ENCODE measurements around the gene CORO7.

CORO7 gene

DNA sequence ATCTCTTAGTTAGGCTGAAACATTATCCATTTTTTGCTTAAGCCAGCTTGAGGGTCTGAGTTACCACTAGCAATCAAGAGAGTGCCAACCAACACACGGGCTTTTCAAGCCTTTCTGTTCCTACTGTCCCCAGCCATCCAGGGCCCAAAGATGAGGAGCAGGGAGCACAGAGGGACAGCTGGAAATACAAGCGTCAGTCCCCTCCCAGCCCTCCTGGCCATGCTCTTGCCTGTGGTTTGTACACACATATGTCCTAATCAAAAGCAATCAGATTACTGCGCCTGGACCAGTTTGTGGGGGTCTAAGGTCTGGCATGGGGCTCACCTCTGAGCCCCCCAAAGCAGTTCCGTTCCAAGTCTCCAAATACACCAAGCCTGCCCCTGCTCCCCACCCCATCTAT is 3.5 kb downstream of the CORO7 start:
- Mint-ChIP-seq H3K9me3 (no peaks in the 10 kb centered on the region), H3K27me3 (ENCODE audit: low read depth) (no peaks in the 10 kb centered on the region), H3K4me1 (ENCODE audit: low read depth) (peaks cover 45% of the 10 kb centered on the region), H3K36me3 (ENCODE audit: low read depth) (peaks cover 24% of the 10 kb centered on the region), H3K27ac (no peak overlapping the region), H3K4me3 (no peak overlapping the region)

DNA sequence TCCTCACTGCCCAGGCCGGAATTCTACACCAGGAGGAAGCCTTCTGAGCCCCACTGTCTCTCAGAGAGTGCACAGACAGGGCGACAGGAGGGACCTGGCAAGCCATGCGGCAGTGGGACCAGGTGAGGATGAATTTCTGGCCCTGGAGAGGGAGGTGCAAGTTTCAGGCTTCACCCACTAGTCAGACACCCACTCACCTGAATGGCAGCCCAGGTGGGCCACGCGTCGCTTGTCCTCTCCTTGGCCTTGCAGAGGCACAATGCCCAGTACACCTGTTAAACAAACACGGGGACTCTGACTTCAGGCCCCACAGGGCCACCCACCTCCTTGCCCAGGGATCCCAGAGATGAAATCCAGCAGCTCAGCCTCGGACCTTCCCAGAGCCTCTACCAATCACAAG is 4.2 kb downstream of the CORO7 start:
- no peak overlapping the region for H3K27ac Mint-ChIP-seq
- no peaks in the 10 kb centered on the region for H3K27me3 Mint-ChIP-seq (ENCODE audit: low read depth)
- peaks cover 24% of the 10 kb centered on the region for H3K36me3 Mint-ChIP-seq (ENCODE audit: low read depth)
- no peaks in the 10 kb centered on the region for H3K9me3 Mint-ChIP-seq
- H3K4me3 Mint-ChIP-seq, result peak overlapping the region; percentile 28
- H3K4me1 Mint-ChIP-seq (ENCODE audit: low read depth), result peaks cover 44% of the 10 kb centered on the region

DNA sequence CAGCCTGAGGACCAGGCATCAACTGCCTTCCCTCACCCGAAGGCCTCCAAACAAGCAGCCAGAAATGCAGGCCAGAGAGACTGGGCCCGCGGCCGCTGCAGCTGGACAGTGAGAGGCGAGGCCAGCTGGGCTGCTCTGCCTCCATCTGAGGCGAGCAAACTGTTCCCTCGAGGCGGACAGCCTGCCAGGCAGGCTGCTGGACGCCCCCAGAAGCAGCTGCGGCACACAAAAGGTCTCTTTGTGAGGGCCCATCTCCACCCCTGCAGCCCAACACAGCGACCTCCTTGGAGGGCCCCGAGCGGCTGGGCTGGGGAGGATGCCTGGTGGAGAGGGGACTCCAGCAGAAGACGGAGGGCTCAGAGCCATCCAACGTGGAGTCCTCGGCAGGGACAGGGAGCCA is 4.7 kb downstream of the CORO7 start:
- peaks cover 24% of the 10 kb centered on the region for H3K36me3 Mint-ChIP-seq (ENCODE audit: low read depth)
- H3K4me3 Mint-ChIP-seq, result no peak overlapping the region
- H3K4me1 Mint-ChIP-seq (ENCODE audit: low read depth), result peaks cover 41% of the 10 kb centered on the region
- no peaks in the 10 kb centered on the region for H3K27me3 Mint-ChIP-seq (ENCODE audit: low read depth)
- H3K9me3 Mint-ChIP-seq, result no peaks in the 10 kb centered on the region
- no peak overlapping the region for H3K27ac Mint-ChIP-seq

DNA sequence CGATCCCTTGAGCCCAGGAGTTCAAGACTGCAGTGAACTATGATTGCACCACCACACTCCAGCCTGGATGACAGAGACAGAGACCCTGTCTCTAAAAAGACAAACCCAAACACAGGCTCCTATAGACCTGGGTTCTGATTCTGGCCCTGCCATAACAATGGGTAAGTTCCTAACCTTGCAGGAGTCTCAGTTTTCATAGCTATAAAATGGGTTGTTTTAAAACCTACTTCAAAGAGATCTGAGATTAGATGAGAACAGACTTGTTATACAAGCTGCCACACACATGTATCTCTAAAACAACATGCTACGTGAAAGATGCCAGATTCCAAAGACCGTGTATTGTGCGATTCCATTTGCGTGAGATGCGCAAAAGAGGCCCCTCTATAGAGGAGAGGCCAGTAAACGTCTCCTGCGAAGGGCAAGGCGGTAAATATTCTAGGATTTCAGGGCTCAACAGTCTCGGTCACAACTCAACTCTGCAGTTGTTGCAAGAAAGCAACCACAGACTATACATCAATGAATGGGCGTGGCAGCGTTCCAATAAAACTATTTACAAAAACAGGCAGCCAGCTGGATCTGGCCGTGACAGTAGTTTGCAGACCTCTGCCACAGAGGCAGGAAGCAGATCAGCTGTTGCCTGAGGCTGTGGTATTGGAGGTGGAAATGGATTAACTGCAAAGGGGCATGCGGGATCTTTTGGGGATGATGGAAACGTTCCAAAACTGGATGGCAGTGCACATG is 5.9 kb downstream of the CORO7 start:
- Mint-ChIP-seq H3K27ac (no peak overlapping the region), H3K36me3 (ENCODE audit: low read depth) (peaks cover 26% of the 10 kb centered on the region), H3K27me3 (ENCODE audit: low read depth) (no peaks in the 10 kb centered on the region), H3K9me3 (no peaks in the 10 kb centered on the region), H3K4me1 (ENCODE audit: low read depth) (peaks cover 40% of the 10 kb centered on the region), H3K4me3 (no peak overlapping the region)

DNA sequence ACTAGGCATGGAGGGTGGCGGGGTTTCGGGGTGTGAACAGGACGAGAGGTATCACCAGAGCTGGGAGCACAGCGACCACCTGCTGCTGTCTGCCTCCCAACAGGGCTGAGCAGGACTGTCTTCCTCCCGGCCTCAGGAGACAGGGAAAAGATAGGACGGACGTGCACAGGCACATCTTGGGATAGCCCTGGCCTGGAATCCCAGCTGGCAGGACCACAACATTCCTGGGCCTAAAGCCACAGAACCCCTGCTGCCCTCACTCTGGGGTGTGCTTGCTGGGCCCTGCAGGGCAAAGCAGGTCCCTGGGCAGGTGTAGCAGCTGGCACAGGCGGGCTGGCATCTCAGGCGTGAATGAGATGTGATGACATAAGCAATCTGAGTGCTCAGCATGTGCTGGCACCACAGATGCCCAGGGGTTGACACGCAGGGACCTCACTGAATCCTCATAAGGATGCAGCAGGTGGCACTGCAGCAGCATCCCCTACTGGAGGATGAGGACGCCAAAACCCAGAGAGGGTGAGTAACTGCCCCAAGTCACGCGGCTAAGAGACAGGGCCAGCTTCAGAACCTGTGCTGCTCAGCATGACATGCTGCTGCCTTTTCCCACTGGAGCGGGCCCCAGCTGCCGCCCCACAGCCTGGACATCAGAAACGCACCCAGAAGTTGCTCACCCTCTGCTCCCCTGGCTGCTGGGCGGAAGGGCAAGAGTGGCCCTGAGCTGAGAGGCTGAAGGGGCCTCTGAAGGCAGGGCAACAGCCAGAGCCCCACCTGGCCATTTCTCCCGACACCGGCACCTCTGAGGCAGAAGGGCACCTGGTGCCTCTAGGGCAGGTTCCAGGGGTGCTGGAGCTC is 7.1 kb downstream of the CORO7 start:
- H3K4me3 Mint-ChIP-seq, result no peak overlapping the region
- peaks cover 26% of the 10 kb centered on the region for H3K36me3 Mint-ChIP-seq (ENCODE audit: low read depth)
- H3K27me3 Mint-ChIP-seq (ENCODE audit: low read depth), result no peaks in the 10 kb centered on the region
- no peaks in the 10 kb centered on the region for H3K9me3 Mint-ChIP-seq
- H3K27ac Mint-ChIP-seq, result no peak overlapping the region
- peaks cover 34% of the 10 kb centered on the region for H3K4me1 Mint-ChIP-seq (ENCODE audit: low read depth)

DNA sequence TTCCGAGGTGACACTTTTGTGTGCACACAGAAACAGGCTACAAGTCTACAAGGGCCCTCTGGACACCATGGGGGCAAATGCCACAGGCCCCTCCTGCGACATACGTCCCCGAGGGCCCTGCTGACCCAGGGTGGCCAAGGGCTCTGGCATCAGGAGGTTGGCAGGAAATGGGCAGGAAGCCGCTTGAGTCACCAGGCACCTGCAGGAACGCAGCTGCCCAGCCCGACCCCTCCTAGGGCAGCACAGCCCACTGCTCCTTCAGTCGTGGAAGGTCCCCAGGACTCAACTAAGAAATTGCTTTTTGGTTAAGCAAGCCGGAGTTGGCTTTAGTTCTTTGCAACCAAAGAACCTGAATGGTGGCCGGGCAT is 8.1 kb downstream of the CORO7 start:
- H3K27me3 Mint-ChIP-seq (ENCODE audit: low read depth), result no peaks in the 10 kb centered on the region
- no peak overlapping the region for H3K27ac Mint-ChIP-seq
- H3K4me3 Mint-ChIP-seq, result no peak overlapping the region
- H3K36me3 Mint-ChIP-seq (ENCODE audit: low read depth), result peaks cover 27% of the 10 kb centered on the region
- H3K9me3 Mint-ChIP-seq, result no peaks in the 10 kb centered on the region
- H3K4me1 Mint-ChIP-seq (ENCODE audit: low read depth), result peaks cover 28% of the 10 kb centered on the region

DNA sequence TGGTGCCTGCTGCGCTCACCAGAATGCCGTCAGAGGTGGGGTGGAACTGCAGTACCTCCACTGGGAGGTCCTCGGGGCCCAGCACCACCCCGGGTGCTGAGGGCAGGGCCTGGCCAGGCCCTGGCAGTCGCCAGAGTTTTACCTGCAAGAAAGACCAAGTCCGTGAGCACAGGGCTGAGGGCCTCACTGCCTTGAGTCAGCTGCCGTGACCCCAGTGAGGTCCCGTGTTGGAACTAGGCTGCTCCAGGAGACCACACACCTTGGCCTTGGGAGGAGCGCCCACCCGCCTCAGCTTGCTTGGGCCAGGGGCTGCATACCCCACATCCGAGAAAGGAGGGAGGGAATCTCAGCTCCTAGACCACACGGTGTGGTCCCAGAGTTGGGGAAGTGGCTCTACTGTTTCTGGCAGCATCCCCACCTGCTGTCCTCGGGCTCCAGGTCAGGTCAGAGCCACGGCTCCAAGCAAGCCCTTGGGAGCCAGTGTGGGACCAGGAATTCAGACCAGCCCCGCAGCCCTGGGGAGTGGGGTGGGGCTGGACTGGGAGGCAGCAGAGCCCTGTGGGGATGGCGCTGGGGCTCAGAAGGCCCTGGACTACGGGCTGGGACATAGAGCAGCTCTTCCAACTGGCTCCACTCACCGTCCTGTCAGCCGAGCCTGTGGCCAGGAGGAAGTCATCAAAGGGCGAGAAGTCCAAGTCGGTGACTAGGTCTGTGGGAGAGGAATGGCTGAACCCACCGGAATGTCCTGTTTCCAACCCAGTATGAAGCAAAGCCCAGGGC is 8.7 kb downstream of the CORO7 start:
- Mint-ChIP-seq H3K4me1 (ENCODE audit: low read depth) (peaks cover 22% of the 10 kb centered on the region), H3K9me3 (no peaks in the 10 kb centered on the region), H3K27ac (no peak overlapping the region), H3K4me3 (no peak overlapping the region), H3K36me3 (ENCODE audit: low read depth) (peaks cover 28% of the 10 kb centered on the region), H3K27me3 (ENCODE audit: low read depth) (no peaks in the 10 kb centered on the region)

DNA sequence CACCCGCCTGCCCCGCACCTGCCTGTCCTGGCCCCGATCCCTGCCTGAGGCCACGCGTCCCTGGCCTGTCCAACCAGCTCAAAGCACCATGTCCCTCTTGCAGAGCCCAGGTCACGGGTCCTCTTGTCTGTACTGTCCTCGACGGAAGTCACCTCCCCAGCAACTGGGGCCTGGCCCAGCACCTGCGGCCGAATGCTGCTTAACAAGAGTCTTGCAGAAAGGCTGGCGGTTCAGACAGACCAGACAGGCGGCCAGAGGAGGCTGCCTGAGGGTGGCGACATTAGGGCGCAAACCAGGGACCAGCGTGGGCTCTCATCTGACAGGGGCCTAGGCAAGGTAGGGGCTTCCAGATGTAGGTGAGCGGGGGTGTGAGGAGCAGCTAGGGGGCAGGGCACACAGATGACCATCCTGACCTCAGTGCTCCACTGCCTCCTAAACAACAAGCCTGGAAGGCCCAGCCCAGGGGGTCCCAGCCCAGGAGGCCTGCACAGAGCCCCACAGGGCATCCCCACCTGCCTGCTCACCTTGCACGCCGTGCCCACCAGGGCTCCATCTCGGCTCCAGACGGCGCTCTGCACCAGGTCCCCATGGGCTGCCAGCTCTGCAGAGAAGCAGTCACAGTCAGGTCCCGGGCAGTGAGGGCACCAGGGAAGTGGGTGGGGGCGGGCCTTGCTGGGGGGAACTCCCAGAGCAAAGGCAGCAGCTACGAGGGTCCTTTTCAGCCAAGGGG is 11.3 kb downstream of the CORO7 start:
- Mint-ChIP-seq H3K36me3 (ENCODE audit: low read depth) (peaks cover 21% of the 10 kb centered on the region), H3K27ac (no peak overlapping the region), H3K9me3 (no peaks in the 10 kb centered on the region), H3K4me3 (no peak overlapping the region), H3K4me1 (ENCODE audit: low read depth) (peaks cover 10% of the 10 kb centered on the region), H3K27me3 (ENCODE audit: low read depth) (no peaks in the 10 kb centered on the region)

DNA sequence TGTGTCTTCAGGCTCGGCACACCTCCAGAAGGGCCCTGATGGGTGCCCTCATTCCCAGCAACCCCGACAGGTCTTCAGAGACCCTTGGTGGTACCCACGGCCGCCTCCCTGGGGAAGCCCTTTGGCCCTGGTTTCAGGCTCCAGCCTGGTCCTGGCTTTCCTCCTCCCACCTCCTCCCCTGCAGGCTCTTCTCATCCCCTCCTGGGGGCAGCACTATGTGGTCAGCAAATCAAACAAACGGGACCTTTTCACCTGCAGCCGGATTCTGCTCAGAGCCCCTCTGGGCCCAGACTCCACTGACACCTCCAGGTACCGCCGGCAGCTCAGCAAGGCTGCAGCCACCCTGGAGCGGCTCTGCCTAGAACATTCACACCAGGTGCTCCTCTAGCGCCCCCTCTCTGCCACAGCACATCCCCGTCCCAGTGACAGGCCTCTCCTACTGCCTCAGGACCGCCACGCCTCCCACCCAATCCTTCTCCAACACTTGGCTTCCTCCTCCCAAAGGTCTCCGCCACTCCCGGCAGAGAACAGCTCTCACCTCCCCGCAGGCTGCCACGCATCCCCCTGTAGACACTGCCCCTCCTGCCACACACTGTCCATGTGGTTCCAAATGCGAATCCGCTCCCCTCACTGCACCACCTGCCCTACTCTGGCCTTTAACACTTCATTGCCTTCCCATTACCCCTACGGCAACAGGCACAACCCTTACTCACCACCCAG is 12.0 kb downstream of the CORO7 start:
- H3K4me1 Mint-ChIP-seq (ENCODE audit: low read depth), result peaks cover 12% of the 10 kb centered on the region
- H3K4me3 Mint-ChIP-seq, result no peak overlapping the region
- no peaks in the 10 kb centered on the region for H3K27me3 Mint-ChIP-seq (ENCODE audit: low read depth)
- no peaks in the 10 kb centered on the region for H3K9me3 Mint-ChIP-seq
- peaks cover 26% of the 10 kb centered on the region for H3K36me3 Mint-ChIP-seq (ENCODE audit: low read depth)
- H3K27ac Mint-ChIP-seq, result no peak overlapping the region

DNA sequence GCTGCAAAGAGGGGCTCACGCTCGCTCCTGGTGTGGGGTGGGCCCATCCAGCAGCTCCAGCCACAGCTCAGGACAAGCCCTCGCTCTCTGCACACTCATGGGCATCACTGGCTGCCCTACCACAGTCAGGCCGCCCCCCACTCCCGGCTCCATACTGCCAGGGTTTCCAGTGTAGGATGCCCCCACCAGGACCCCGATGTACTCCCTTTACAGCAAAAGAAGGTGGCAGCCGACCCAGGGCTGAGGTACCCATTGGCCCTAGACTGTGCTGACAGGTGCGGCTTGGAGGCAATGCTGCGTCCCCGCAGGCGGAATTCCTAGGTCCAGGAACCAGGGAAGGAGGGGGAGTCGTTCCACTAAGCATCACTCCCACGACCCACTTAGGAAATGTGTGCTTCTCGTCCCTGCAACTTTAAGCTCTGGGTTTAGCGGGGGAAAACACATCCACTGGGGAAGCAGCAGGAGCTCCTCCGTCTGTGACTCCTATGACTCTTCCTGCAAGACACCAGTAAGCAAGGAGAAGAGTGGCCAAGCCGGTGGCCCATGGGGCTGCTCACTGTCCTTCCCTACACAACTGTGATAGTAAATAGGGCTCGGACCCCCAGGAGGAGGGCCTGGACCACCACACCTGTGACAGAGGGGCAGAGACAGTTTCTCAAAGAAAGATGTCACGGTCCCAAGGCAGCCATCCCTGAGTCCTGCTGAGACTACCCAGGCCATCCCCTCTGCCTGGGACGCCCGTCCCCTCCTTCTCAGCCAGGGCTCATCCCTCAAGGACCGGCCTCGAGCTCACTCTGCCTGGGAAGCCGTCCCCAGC is 13.1 kb downstream of the CORO7 start:
- H3K4me3 Mint-ChIP-seq, result no peak overlapping the region
- H3K27me3 Mint-ChIP-seq (ENCODE audit: low read depth), result no peaks in the 10 kb centered on the region
- peaks cover 12% of the 10 kb centered on the region for H3K4me1 Mint-ChIP-seq (ENCODE audit: low read depth)
- H3K27ac Mint-ChIP-seq, result no peak overlapping the region
- peaks cover 30% of the 10 kb centered on the region for H3K36me3 Mint-ChIP-seq (ENCODE audit: low read depth)
- H3K9me3 Mint-ChIP-seq, result no peaks in the 10 kb centered on the region

DNA sequence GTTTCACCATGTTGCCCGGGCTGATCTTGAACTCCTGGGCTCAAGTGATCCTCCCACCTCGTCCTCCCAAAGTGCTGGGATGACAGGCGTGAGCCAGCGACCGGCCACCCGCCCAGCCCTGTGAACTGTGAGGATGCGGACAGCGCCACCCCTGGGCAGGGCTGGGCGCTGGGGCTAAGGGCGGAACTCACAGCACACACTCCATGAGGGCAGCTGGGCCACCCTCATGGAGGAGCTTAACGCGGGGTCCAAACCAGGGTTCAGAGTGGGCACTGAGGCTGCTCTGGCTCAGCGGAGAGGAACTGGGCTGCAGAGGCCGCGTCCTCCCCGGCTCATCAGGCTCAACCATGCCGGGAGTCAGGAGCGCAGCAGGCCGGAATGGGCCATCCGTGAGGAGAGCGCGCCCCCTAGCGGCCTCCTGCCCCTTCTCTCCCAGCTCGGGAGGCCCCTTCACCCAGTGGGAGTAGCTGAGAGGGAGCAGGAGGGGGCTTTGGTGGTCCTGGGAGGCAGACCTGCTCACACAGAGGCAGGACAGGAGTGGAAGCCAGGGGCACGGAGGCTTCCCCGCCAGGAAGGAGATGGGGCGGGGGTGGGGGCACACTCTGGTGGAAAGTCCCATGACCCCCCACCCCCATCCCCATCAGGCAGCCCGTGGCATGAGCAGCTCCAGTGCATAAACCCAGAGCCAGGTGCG is 13.8 kb downstream of the CORO7 start:
- peaks cover 12% of the 10 kb centered on the region for H3K4me1 Mint-ChIP-seq (ENCODE audit: low read depth)
- H3K27ac Mint-ChIP-seq, result no peak overlapping the region
- H3K9me3 Mint-ChIP-seq, result no peaks in the 10 kb centered on the region
- H3K4me3 Mint-ChIP-seq, result no peak overlapping the region
- H3K27me3 Mint-ChIP-seq (ENCODE audit: low read depth), result no peaks in the 10 kb centered on the region
- H3K36me3 Mint-ChIP-seq (ENCODE audit: low read depth), result peaks cover 30% of the 10 kb centered on the region

DNA sequence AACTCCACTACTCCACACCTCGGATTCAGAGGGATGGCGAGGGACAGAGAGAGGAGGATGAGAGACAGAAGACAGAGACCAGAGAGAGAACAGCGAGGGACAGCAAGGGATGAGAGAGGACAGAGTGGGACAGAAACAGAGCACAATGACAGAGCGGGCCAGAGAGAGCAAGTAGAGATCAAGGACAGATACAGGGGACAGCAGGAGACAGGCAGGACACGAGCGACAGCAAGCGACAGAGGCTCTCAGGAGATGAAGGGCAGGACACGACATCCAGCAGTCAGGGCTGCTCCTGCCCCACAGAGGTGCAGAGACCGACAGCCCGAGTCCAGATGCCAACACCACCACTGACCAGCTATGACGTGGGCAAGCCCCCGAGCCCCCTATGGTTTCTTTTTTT is 14.9 kb downstream of the CORO7 start:
- Mint-ChIP-seq H3K27me3 (ENCODE audit: low read depth) (no peaks in the 10 kb centered on the region), H3K4me1 (ENCODE audit: low read depth) (peaks cover 12% of the 10 kb centered on the region), H3K27ac (no peak overlapping the region), H3K4me3 (no peak overlapping the region), H3K9me3 (no peaks in the 10 kb centered on the region), H3K36me3 (ENCODE audit: low read depth) (peaks cover 30% of the 10 kb centered on the region)

DNA sequence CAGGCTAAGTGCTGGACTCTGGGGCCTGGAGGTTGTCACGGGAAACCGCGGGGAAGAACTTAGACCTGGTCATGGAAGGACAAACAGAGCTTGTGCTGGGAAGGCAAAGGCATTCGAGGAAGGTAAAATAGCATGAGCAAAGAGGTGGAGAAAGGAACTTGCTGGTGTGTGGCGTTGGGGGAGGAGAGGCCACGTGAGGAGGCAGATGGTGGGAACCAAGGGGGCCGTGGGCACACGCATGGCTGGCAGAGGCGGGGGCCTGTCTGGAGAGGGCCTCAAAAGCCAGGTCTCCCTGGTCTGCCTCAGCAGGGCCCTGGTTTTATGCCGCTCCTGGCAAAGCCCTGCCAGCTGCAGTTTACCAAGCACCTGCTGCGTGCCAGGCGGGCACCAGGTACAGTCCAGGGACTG is 15.3 kb downstream of the CORO7 start:
- Mint-ChIP-seq H3K4me1 (ENCODE audit: low read depth) (peaks cover 12% of the 10 kb centered on the region), H3K27me3 (ENCODE audit: low read depth) (no peaks in the 10 kb centered on the region), H3K27ac (peak overlapping the region; percentile 7), H3K9me3 (no peaks in the 10 kb centered on the region), H3K4me3 (no peak overlapping the region), H3K36me3 (ENCODE audit: low read depth) (peaks cover 33% of the 10 kb centered on the region)
